Measurements from ENCODE around the gene TSHZ3.
A peak's percentile ranks its signal among the peaks of the same experiment; 100 is the strongest.

Gene TSHZ3, protein sequence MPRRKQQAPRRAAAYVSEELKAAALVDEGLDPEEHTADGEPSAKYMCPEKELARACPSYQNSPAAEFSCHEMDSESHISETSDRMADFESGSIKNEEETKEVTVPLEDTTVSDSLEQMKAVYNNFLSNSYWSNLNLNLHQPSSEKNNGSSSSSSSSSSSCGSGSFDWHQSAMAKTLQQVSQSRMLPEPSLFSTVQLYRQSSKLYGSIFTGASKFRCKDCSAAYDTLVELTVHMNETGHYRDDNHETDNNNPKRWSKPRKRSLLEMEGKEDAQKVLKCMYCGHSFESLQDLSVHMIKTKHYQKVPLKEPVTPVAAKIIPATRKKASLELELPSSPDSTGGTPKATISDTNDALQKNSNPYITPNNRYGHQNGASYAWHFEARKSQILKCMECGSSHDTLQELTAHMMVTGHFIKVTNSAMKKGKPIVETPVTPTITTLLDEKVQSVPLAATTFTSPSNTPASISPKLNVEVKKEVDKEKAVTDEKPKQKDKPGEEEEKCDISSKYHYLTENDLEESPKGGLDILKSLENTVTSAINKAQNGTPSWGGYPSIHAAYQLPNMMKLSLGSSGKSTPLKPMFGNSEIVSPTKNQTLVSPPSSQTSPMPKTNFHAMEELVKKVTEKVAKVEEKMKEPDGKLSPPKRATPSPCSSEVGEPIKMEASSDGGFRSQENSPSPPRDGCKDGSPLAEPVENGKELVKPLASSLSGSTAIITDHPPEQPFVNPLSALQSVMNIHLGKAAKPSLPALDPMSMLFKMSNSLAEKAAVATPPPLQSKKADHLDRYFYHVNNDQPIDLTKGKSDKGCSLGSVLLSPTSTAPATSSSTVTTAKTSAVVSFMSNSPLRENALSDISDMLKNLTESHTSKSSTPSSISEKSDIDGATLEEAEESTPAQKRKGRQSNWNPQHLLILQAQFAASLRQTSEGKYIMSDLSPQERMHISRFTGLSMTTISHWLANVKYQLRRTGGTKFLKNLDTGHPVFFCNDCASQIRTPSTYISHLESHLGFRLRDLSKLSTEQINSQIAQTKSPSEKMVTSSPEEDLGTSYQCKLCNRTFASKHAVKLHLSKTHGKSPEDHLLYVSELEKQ

GRCh38 chr19:31349160-31349881 is at the start of gene TSHZ3:
TSS of gene TSHZ3 (minus strand) at chr19:31349436. CDS start at chr19:31349219, 217 bp downstream.
- peak; percentile 66 for DNase-seq (ENCODE audit: low read depth)

DNA sequence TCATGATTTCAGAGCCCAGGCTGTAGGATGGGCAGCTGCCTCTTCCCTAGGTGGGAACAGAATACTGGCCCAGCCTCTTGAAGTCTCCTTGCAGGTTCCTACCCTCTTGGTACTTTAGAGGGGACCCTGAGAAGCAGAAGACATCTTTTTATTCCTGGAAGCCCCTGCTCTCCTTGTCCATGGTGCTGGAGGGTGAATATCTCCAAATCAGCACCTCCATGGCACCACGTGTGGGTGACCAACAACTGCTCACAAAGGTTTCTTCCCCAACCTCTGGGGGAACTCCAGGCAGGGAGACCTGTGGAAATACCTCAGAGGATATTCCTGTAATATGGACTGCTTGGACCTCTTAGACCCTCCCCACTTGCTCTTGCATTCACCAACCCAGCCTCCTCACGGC is 48.1 kb upstream of the TSHZ3 start:
- DNase-seq (ENCODE audit: low read depth): no peak

- no peak for DNase-seq (ENCODE audit: low read depth)
These were observed 43.2 kb upstream of the TSHZ3 start for GRCh38 chr19:31392464-31392863.

- DNase-seq (ENCODE audit: low read depth): no peak
These were observed 42.3 kb upstream of the TSHZ3 start for GRCh38 chr19:31391518-31391917.

GRCh38 chr19:31390711-31391110 is 41.5 kb upstream of the TSHZ3 start:
- no peak for DNase-seq (ENCODE audit: low read depth)

- no peak for DNase-seq (ENCODE audit: low read depth)
These were observed 40.6 kb upstream of the TSHZ3 start for GRCh38 chr19:31389874-31390273.

DNA sequence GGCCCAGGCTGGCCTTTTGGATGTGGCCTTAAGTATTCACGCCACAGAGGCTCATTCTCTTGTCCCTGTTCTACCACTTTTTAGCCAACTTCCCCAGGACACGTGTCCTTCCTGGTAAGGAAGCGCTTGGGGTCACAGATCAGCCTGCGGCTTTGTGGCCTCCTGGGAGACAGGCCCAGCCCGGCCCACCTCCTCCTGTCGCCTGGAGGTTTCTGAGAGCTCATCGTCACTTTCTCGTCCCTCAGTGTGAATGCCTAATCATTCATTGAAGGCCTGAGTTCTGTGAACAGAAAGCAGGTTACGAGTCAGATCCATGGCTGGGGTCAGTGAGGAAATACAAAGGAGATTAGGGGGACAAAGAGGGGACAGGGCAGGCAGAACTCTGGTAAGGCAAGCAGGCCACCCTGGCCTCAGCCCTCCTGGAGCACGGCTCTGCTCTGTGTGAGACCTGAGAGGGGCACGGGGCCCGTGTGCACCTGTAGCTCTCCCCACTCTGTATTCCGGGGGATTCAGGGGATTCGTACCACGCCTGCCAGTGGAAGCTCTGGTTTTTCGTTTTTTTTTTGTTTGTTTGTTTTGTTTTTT is 38.6 kb upstream of the TSHZ3 start:
- no peak for DNase-seq (ENCODE audit: low read depth)

DNA sequence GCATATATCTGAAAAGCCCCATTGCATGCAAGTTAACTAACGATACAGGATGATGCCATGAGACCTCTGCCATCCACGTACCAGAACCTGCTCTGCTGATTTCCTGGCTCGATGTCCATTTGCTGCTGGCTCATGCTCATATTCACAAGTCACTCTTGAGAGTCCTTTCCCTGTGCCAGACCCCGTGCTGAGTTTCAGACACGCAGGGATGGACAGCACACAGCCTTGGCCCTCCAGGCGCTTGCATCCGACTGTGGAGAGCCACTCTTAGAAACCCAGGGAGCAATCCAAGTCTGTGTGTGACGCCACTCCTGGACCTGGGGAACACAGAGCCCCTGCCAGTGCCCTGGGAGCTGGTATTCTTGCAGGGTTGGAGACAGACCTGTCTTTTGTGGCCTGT is 37.6 kb upstream of the TSHZ3 start:
- no peak for DNase-seq (ENCODE audit: low read depth)

DNA sequence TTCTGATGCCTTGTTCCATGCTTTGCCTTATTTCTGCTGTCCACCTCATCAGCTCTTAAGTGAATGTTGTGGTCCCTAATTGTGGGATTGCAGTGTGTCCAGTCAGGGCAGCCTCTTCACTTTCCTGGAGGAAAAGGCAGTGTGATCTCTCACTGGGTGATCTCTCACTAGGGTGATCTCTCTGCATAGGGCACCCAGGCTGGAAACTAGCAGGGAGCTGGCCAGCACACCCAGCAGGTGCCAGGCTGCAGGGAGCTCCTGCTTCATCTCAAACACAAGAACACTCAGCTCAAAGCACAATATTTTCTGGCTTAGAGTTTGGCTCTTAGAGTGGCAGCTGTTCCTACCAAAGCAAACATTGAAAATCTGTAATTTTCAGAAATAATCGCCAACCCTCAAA is 36.5 kb upstream of the TSHZ3 start:
- DNase-seq (ENCODE audit: low read depth): no peak

GRCh38 chr19:31383553-31383952 is 34.3 kb upstream of the TSHZ3 start:
- DNase-seq (ENCODE audit: low read depth): no peak

GRCh38 chr19:31380854-31381253 is 31.6 kb upstream of the TSHZ3 start:
- DNase-seq (ENCODE audit: low read depth): no peak

GRCh38 chr19:31378404-31378803 is 29.2 kb upstream of the TSHZ3 start:
- DNase-seq (ENCODE audit: low read depth): no peak

DNA sequence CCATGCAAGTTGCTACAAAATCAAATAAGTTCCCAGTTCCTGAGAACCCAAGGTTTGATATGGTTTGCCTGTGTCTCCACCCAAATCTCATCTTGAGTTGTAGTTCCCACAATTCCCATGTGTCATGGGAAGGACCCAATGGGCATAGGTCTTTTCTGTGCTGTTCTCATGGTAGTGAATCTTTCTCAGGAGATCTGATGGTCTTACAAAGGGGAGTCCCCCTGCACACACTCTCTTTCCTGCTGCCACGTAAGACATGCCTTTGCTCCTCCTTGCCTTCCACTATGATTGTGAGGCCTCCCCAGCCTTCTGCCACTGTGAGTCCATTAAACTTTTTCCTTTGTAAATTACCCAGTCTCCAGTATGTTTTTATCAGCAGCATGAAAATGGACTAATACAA is 28.5 kb upstream of the TSHZ3 start:
- no peak for DNase-seq (ENCODE audit: low read depth)

DNA sequence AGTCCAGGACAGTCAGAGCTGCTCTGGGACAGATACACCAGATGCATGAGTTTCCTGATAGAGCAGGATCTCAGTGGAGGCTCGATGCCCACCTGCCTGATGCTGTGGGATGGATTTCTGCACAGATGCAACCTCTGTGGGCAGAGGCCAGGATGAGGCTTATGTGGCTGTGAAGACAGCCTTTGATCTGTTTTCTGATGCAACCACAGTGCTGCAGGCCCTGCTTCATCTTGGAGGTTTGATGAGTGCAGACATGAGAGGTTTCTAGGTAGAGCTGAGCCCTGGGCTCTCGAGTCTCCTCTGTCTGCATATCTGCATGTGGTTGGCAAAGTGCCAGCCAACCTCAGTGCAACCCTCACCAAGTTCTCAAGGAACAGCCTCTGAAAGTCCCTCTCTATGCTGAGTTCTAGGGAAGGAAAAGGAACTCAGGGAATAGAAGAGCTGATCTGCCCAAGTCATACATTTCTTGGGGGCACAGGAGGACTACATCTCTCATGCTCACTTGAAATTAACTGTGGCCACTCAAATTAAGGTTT is 23.1 kb upstream of the TSHZ3 start:
- no peak for DNase-seq (ENCODE audit: low read depth)

DNA sequence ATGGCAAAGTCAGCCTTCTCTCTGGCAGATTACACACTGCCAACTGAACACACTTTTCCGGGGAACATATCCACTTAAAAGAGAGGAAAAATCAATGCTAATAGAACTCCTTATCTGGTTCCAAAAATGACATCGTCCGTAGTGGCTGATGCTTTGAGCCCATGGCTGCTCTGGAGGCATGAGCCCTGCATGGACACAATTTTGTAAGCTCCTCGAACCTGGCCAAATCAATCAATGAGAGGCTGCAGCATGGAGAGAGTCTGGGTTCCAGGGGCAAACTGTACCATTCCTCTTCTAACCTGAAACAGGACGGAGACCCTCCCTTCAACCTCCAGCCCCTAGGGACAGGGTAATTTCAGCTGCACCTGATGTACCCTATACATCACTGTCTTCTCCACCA is 21.0 kb upstream of the TSHZ3 start:
- DNase-seq (ENCODE audit: low read depth): no peak

DNA sequence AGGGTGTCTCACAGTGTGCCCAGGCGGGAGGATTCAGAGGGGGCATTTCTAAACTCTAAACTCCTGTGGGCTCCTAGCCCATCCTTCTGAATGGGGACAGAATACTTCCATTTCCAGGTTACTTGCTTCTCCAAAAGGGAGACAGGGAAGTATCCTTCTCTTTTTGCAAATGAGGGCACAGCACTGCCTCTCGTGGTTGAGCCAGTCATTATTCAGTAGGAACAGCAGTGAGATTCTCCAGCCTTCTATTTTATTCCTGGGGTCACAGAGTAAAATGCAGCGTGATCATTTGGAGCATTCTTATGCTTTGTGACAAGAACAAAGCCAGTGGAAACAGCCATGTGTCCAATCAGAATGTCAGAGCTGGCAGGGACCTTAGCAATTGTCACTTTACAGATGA is 15.7 kb upstream of the TSHZ3 start:
- DNase-seq (ENCODE audit: low read depth): no peak

GRCh38 chr19:31361728-31362127 is 12.5 kb upstream of the TSHZ3 start:
- DNase-seq (ENCODE audit: low read depth): no peak

DNA sequence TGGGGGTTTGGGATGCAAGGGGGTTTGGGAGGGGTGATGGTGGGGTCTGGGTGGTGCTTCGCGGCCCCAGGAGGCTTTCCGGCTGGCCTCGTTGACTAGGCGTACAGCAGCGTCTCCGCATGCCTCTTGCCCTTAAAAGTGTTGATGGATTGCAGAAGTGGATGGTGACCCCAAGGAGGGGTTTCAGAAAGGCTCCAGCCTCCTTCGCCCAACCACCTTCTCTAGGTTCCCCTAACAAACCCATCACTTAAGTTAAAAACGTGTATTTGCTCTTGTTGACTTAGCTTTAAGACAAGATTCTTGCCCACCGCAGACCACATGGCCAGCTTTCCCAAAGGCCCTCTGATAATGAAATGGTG is 8.1 kb upstream of the TSHZ3 start:
- no peak for DNase-seq (ENCODE audit: low read depth)

DNA sequence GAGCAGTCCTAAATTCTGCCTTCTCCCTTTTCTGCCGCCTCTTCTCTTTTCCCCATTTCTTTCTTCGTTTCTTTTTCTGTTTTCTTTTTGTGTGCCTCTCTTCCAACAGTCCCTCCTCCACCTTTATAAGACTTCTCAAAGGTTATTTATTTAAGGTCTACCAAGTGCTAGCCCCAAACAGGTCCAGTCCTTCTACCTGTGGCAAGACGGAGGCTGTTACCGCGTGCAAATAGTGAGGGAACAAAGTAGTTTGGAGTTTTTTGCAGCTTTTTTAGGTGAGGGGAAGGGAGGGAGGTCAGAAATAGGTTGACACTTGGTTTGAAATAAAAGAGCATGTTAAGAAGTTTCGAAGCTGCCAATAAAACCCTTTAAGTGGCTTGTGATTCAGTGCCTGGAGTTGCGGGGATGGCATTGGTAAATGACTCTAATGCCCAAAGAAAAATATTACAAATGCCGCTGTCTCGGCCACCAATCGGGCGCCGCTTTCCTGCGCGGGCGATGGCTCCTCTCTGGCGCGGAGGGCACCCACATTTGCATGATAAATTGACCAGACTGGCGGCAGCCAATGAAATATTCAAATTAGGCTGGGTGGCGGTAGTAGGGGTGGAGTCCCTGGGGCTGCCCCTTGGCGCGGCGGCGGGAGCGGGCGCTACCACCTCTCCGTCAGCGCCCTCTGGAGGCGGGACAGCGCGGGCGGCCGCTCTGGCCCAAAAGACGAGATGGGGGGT is 7.5 kb upstream of the TSHZ3 start:
- DNase-seq (ENCODE audit: low read depth): peak; percentile 38

GRCh38 chr19:31355665-31356289 is 6.5 kb upstream of the TSHZ3 start:
- DNase-seq (ENCODE audit: low read depth): no peak
